Measurements from ENCODE around the gene P2RX7.

- TF ChIP-seq CTCF (IDR thresholded peaks at IDR 0.05) (peak in 4 of 6 experiments; percentile 10 to 51 (median 28)), POLR2A (IDR thresholded peaks at IDR 0.05) (no peak)
Observed at GRCh38 chr12:121223292-121224285, 90.9 kb downstream of the P2RX7 start.
